GM18508 (cell line): Measurements from ENCODE around the gene ACTL10.

Experiments
- ATAC-seq: cut with Tn5 transposase; IDR thresholded peaks from one replicate; pipeline ENCODE4 v1.9.1; 2021; ENCODE audit warnings: moderate number of reproducible peaks; ENCODE audit not compliant: insufficient read depth, unreplicated experiment

Gene ACTL10

GRCh38 chr20:33716498-33716897, 49.8 kb downstream of the ACTL10 start:
- ATAC-seq = no peak
